ENCODE results near the gene SF1.

SF1 gene

GRCh38 chr11:64717268-64717578, 61.1 kb downstream of the SF1 start:
- H3K27me3 ChIP-seq (ENCODE audit: insufficient read depth, poor library complexity, severe bottlenecking), result peaks cover 44% of the 10 kb centered on the region
- no peak for DNase-seq (ENCODE audit: low read depth in 1 of 2, low spot score in 1 of 2)

GRCh38 chr11:64716473-64717267, 61.7 kb downstream of the SF1 start:
- Histone ChIP-seq H3K4me3 (replicated peaks; ENCODE audit: insufficient read depth, low read length) (no peak overlapping the region), H3K27ac (replicated peaks) (no peak overlapping the region), H3K27me3 (ENCODE audit: insufficient read depth, poor library complexity, severe bottlenecking) (peaks cover 43% of the 10 kb centered on the region)
- DNase-seq (ENCODE audit: low read depth in 1 of 2, low spot score in 1 of 2), result no peak
- TF ChIP-seq REST (IDR thresholded peaks at IDR 0.05; ENCODE audit: insufficient replicate concordance, low read depth), result no peak
- no peak for TF ChIP-seq CTCF (IDR thresholded peaks at IDR 0.05; ENCODE audit: insufficient read depth, low read length)
- no peak for TF ChIP-seq POLR2AphosphoS5 (IDR thresholded peaks at IDR 0.05; ENCODE audit: low read depth)
- no peak for TF ChIP-seq SPI1 (IDR thresholded peaks at IDR 0.05; ENCODE audit: borderline replicate concordance, low read depth)
- TF ChIP-seq GABPA (IDR thresholded peaks at IDR 0.05; ENCODE audit: low read depth), result no peak

More at GRCh38 chr11:64717268-64717578, 61.1 kb downstream of the SF1 start:
- Histone ChIP-seq H3K4me3 (replicated peaks; ENCODE audit: insufficient read depth, low read length) (no peak overlapping the region), H3K27ac (replicated peaks) (no peak overlapping the region)
- TF ChIP-seq CTCF (IDR thresholded peaks at IDR 0.05; ENCODE audit: insufficient read depth, low read length) (no peak), REST (IDR thresholded peaks at IDR 0.05; ENCODE audit: insufficient replicate concordance, low read depth) (no peak), GABPA (IDR thresholded peaks at IDR 0.05; ENCODE audit: low read depth) (no peak), SPI1 (IDR thresholded peaks at IDR 0.05; ENCODE audit: borderline replicate concordance, low read depth) (no peak), POLR2AphosphoS5 (IDR thresholded peaks at IDR 0.05; ENCODE audit: low read depth) (no peak)

GRCh38 chr11:64715756-64716472, 62.4 kb downstream of the SF1 start:
- H3K27me3 ChIP-seq (ENCODE audit: insufficient read depth, poor library complexity, severe bottlenecking), result peaks cover 43% of the 10 kb centered on the region
- no peak for DNase-seq (ENCODE audit: low read depth in 1 of 2, low spot score in 1 of 2)
- H3K27ac ChIP-seq (replicated peaks), result no peak overlapping the region
- no peak for TF ChIP-seq SPI1 (IDR thresholded peaks at IDR 0.05; ENCODE audit: borderline replicate concordance, low read depth)
- no peak overlapping the region for H3K4me3 ChIP-seq (replicated peaks; ENCODE audit: insufficient read depth, low read length)

- H3K27me3 ChIP-seq (ENCODE audit: insufficient read depth, poor library complexity, severe bottlenecking), result peaks cover 49% of the 10 kb centered on the region
Observed at GRCh38 chr11:64715110-64715509, 63.2 kb downstream of the SF1 start.

More at GRCh38 chr11:64715110-64715509, 63.2 kb downstream of the SF1 start:
- Histone ChIP-seq H3K4me3 (replicated peaks; ENCODE audit: insufficient read depth, low read length) (no peak overlapping the region), H3K27ac (replicated peaks) (no peak overlapping the region)
- TF ChIP-seq SPI1 (IDR thresholded peaks at IDR 0.05; ENCODE audit: borderline replicate concordance, low read depth) (no peak), CTCF (IDR thresholded peaks at IDR 0.05; ENCODE audit: insufficient read depth, low read length) (no peak), POLR2AphosphoS5 (IDR thresholded peaks at IDR 0.05; ENCODE audit: low read depth) (no peak), REST (IDR thresholded peaks at IDR 0.05; ENCODE audit: insufficient replicate concordance, low read depth) (no peak), GABPA (IDR thresholded peaks at IDR 0.05; ENCODE audit: low read depth) (no peak)
- DNase-seq (ENCODE audit: low read depth in 1 of 2, low spot score in 1 of 2), result no peak

Data from HL-60 (cell line).